Glutamatergic neuron (in vitro differentiated cells): ENCODE results near the gene MOV10L1. TPM values are rescaled to one million over a fixed set of nuclear protein-coding genes. Genes with fewer than 3 reads are reported as not detected.

Source experiments
- DNase-seq: peaks from one replicate; pipeline ENCODE4 v3.0.0; 2022
- H3K27ac Mint-ChIP-seq: one replicate; pipeline ENCODE4 v1.8.0; 2020; ENCODE audit warnings: mild to moderate bottlenecking, mixed read lengths, inconsistent platforms; ENCODE audit not compliant: unreplicated experiment
- H3K27me3 Mint-ChIP-seq: one replicate; pipeline ENCODE4 v1.8.0; 2020; ENCODE audit warnings: mild to moderate bottlenecking, moderate library complexity, mixed read lengths, inconsistent platforms; ENCODE audit not compliant: unreplicated experiment
- H3K36me3 Mint-ChIP-seq: one replicate; pipeline ENCODE4 v1.8.0; 2020; ENCODE audit warnings: mild to moderate bottlenecking, mixed read lengths, inconsistent platforms; ENCODE audit not compliant: unreplicated experiment
- H3K4me1 Mint-ChIP-seq: one replicate; pipeline ENCODE4 v1.8.0; 2020; ENCODE audit warnings: mild to moderate bottlenecking, low read depth, mixed read lengths, inconsistent platforms; ENCODE audit not compliant: unreplicated experiment
- H3K4me3 Mint-ChIP-seq: one replicate; pipeline ENCODE4 v1.8.0; 2020; ENCODE audit warnings: mild to moderate bottlenecking, mixed read lengths, inconsistent platforms; ENCODE audit not compliant: unreplicated experiment
- H3K9me3 Mint-ChIP-seq: one replicate; pipeline ENCODE4 v1.8.0; 2020; ENCODE audit warnings: mild to moderate bottlenecking, moderate library complexity, mixed read lengths, inconsistent platforms; ENCODE audit not compliant: unreplicated experiment
- CTCF ChIP-seq: fragments of 200-600 bp; sonication (generic); IDR thresholded peaks from one replicate; pipeline ENCODE4 v1.5.0; 2021; ENCODE audit not compliant: partially characterized antibody, unreplicated experiment
- total RNA-seq: library from RNA; stranded (reverse); fragmentation: NEBNext Ultra II Directional; extraction: Animal tissue kit (Norgen Biotek cat#: 25700); gene quantifications from one replicate; pipeline ENCODE4 v1.2.1, GENCODE V29; 2021; ENCODE audit not compliant: unreplicated experiment

The MOV10L1 gene
- total RNA-seq, 1 donor from 2014 or later, result 0.34 TPM

- TF ChIP-seq CTCF, result no peak
- Mint-ChIP-seq H3K27me3 (peaks cover 10% of the 10 kb centered on the region), H3K9me3 (peaks cover 9% of the 10 kb centered on the region), H3K4me1 (peaks cover 8% of the 10 kb centered on the region), H3K27ac (no peak overlapping the region), H3K4me3 (no peak overlapping the region), H3K36me3 (peaks cover 6% of the 10 kb centered on the region)
- no peak for DNase-seq
Observed at GRCh38 chr22:50198624-50199017, 108.8 kb downstream of the MOV10L1 start.

GRCh38 chr22:50199251-50199721 is 109.5 kb downstream of the MOV10L1 start:
- no peak overlapping the region for H3K27ac Mint-ChIP-seq
- no peak for TF ChIP-seq CTCF
- peak overlapping the region; percentile 74 for H3K4me3 Mint-ChIP-seq

GRCh38 chr22:50199829-50200460 is 110.1 kb downstream of the MOV10L1 start:
- no peak for TF ChIP-seq CTCF
- Mint-ChIP-seq H3K9me3 (peaks cover 15% of the 10 kb centered on the region), H3K27me3 (peaks cover 10% of the 10 kb centered on the region), H3K4me1 (peaks cover 8% of the 10 kb centered on the region), H3K36me3 (peaks cover 10% of the 10 kb centered on the region), H3K27ac (peak overlapping the region; percentile 43), H3K4me3 (peak overlapping the region; percentile 74)
- peak; percentile 59 for DNase-seq

More at GRCh38 chr22:50199251-50199721, 109.5 kb downstream of the MOV10L1 start:
- no peak for DNase-seq
- H3K27me3 Mint-ChIP-seq, result peaks cover 10% of the 10 kb centered on the region
- H3K9me3 Mint-ChIP-seq, result peaks cover 10% of the 10 kb centered on the region
- H3K36me3 Mint-ChIP-seq, result peaks cover 10% of the 10 kb centered on the region
- peaks cover 8% of the 10 kb centered on the region for H3K4me1 Mint-ChIP-seq

GRCh38 chr22:50200461-50201190 is 110.8 kb downstream of the MOV10L1 start, which contains the start of gene SELENOO:
Gene SELENOO (plus strand): TSS chr22:50201011. CDS start chr22:50201037, 26 bp downstream.
- Mint-ChIP-seq H3K36me3 (peaks cover 10% of the 10 kb centered on the region), H3K27ac (no peak within 1 kb of the TSS)

More at GRCh38 chr22:50200461-50201190, 110.8 kb downstream of the MOV10L1 start, which contains the start of gene SELENOO:
- no peak for TF ChIP-seq CTCF
- Mint-ChIP-seq H3K9me3 (peaks cover 15% of the 10 kb centered on the region), H3K4me3 (peak within 1 kb of the TSS; percentile 93), H3K4me1 (peaks cover 8% of the 10 kb centered on the region), H3K27me3 (peaks cover 10% of the 10 kb centered on the region)
- peak; percentile 97 for DNase-seq
